H4 (cell line): Measurements from ENCODE around the gene RCE1. TPM values are rescaled to one million over a fixed set of nuclear protein-coding genes. Genes with fewer than 3 reads are reported as not detected.

Source experiments
- DNase-seq: peaks from one replicate; pipeline ENCODE4 v3.0.0-alpha.2; 2015; ENCODE audit warnings: low spot score
- total RNA-seq: library from RNA; depleted of rRNA; stranded (reverse); fragments of >200 nt; shearing (Covaris generic); gene quantifications from 2 replicates; pipeline ENCODE4 v1.2.3, GENCODE V29; 2014

Gene RCE1
- total RNA-seq, 1 experiment from 2014 or later: 27.5 TPM

DNA sequence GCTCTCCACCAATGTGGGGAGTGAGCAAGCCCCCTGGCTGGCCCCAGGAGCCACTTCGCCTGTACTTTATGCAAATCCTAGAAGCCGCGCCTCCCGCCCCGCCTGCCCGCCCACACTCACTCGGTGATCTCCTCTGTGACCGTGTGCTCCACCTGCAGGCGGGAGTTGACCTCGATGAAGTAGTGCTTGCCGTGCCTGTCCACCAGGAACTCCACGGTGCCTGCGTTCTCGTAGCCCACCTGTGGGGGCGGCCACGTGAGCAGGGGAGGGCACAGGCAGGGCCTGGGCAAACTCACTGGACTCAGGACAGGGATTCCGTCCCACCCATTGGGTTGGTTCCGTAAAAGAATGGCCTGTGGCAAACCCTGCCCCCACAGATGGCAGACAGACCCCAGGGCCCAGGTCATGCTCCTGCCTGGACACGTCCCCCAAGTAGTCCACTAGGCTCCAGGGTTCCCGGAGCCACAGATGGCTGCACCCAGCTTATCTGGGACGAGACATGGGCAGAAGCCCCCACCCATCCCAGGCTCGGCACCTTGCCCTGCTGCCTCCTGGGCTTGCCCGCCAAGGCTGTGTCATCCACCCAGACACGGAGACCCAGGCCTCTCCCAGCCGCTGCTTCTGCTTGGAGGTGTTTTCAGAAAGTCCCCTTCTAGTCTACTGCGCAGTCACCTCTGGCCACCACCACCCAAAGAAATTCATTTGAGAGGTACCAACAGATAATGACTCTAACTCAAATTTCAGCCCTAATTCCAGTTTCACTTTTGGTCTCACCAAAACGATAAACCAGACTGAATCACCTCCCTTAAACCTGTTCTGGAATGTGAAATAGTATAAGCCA lies 25.7 kb downstream of the RCE1 start:
- DNase-seq: peak; percentile 50

DNA sequence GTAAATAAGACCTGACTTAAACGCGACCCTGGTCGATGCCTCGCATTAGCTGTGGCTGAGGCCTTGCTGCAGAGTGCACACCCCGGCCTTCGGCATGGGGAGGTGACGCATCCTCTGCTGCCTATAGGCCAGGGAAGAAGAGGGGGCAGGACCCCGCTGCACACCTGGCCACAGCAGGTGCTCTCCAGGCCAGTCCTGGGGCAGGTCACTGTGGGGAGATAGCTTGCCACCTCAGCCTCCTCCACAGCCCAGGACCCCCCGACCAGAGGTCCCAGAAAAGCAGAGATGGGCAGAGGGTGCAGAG lies 26.3 kb downstream of the RCE1 start:
- no peak for DNase-seq

DNA sequence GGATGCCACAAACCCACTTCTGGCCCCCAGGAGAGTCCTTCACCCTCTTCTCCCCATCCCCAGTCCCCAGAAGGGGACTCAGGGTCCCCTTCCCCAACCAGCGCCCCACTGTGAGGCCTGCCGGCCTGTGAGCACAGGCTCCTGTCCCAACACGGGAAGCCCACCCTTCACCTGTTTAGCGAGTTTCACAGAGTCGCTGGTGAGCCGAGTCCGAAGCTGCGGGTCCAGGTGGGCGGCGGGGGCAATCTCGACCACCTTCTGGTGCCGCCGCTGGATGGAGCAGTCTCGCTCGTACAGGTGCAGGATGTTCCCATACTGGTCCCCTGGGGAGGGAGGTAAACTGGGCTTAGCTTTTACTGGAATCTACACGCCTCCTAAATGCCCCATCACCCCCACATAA lies 26.9 kb downstream of the RCE1 start:
- no peak for DNase-seq

DNA sequence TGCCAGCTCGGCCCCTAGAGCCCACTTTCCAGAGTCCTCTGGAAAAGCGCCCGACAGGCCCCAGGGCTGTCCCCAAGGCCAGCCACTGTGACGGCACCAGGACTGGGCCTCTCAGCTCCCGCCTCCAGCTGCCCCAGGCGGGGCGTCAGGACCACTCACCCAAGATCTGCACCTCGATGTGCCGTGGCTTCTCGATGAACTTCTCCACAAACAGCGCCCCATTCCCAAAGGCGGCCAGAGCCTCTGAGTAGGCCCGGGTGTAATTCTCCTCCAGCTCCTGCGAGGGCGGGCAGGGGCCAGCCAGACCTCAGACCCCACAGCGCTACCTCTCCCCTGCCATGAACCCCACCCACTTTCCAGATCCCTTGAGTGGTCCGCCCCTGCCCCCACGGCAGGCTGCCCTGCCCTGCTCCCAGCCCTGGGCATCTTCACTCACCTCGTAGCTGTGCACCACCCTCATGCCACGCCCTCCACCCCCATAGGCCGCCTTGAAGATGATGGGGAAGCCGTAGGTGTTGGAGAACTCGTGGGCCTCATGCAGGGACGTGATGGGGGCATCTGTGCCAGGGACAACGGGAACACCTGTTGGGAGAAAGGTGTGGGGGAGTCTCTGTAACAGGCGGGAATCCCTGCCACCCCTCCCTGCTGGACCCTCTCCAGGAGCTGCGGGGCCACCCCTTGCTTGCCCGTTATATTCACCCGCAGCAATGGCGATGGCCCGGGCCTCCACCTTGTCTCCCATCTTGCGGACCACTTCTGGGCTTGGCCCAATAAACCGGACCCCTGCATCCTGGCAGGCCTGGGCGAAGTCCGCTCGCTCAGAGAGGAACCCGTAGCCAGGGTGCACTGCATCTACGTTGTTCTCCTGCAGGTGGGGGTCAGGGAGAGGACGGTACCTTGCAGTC lies 27.6 kb downstream of the RCE1 start:
- DNase-seq: no peak

DNA sequence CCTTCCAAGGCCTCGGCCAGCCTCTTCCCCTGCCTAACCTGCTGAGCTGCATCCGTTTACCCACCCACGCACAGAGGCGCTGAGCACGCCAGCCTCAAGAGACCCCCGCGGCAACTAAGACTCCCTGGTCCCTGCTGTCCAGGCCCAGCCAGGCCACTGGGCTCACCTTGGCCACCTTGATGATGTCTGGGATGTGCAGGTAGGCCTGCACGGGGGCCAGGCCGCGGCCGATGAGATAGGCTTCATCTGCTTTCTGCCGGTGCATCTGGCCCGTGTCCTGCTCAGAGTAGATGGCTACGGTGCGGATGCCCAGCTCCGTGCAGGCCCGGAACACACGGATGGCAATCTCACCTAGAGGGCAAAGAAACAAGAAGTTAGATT lies 28.3 kb downstream of the RCE1 start:
- no peak for DNase-seq

DNA sequence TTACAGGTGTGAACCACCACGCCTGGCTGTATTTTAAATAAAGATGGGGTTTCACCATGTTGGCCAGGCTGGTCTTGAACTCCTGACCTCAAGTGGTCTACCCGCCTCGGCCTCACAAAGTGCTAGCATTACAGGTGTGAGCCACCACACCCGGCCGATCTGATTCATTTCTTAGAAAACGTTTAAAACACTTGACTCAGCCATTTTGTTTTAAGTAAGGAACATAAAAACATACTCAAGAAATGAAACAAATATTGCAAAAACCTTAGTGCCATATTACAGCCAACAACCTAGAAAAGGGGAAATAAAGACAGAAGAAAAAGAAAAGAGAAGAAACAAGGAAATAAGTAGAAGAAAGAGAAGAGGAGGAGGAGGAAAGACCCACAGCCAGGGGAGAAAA lies 31.0 kb downstream of the RCE1 start:
- DNase-seq: no peak

DNA sequence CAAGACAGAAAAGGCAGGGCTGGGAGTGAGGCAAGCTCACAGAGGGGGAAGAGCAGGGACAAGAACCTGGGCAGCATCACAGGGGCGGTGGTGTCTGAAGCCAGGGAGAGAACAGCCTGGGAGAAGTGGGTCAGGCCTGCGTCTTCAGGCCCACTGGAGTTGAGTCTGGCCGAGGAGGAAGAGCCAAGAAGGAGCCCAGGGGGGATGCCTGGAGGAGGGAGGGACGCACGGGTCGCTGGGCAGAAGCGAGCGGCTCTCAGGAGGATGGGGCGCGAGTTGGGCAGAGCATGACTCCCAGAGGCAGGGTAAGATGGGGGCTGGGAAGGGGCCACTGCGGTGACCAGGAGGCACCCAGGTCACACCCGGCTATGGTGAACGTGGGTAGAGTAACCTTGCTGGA lies 32.1 kb downstream of the RCE1 start:
- DNase-seq: no peak

DNA sequence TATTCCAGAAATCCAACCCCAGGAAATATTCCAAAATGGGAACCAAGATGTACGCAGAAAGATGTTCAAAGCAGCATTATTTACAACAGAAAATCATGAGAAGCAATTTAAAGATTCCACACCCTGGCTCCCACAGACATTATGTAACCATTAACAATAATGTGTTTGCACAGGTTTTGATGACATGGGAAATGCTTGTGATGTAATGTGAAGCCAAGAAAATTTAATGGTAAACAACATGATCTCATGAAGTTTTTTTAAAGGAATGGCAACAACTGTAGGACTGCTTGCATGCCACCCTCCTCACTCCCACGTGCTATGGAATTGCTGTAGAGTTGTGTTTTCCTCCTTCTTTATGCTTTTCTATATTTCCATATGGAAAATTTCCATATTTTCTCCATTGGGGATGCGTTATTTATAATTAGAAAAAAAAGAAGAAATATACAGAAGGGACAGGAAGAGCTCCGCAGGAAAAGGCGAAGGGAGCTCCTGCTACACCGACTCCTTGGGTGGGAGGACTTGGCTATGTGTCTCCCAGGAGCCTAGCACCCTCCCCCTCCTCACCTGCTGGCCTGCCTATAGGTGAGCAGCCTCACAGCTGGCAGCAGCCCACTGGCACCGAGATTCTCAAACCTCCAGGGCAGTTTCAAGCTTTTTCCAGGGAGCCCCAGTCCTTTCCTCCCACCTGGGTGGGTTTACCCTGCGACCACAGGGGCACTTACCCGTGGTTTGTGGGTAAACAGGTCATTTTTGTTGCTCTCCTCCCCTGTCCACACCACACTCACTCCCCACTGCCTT lies 34.5 kb downstream of the RCE1 start:
- peak; percentile 48 for DNase-seq

DNA sequence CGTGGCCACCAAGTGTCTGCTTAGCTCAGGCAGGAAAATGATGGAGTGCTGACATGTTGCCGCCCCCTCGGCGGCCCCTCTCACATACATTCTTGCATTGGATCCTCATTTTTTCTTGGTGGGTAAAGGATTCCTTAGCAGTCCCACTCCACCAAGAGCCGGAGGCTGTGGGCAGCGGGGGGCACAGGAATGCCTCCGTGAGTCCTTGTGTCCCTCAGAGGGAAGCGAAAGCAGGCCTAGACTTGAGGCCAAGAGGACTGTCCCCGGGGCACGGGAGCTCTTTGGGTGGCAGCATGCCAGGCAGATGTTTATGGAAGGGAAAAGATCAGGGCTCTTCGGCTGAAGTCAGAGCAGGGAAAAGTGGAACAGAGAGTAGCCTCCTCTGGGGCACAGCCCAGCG lies 35.2 kb downstream of the RCE1 start:
- DNase-seq: peak; percentile 35

DNA sequence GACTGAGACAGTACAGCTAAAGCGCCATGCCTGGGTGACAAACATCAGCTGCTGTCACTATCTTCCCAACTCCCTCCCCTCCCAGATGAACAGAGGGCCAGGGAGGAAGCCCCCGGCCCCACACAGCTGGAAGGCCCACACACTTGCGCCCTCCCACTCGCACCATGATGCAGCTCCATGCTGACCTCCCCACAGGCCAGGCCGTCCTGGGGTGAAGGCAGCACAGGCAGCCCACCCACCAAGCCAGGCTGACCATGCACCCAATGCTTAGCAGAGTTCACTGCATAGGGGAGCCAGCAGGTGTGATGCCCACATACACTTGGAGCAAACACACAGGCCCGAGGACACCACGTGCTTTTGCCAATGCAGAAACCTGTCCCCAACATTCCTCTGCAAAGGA lies 35.8 kb downstream of the RCE1 start:
- no peak for DNase-seq

DNA sequence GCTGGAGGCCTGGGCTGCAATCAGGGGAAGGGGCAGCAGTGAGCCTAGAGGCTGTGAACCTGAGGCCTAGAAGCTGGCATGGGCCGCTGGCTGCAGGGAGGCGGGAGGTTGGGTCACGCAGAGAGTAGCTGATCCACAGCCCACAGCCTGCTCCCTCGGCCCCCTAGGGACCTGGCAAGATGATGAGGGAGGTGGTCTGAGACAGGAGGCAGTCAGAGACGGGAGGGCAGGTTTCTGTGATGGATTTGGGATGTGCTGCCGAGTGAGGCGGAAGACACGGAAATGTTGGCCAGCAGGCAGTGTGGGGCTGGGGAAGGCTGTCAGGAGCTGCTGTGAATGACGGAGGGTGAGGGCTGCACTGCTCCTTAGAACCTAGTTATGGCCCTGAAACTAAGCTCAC lies 36.3 kb downstream of the RCE1 start:
- no peak for DNase-seq

DNA sequence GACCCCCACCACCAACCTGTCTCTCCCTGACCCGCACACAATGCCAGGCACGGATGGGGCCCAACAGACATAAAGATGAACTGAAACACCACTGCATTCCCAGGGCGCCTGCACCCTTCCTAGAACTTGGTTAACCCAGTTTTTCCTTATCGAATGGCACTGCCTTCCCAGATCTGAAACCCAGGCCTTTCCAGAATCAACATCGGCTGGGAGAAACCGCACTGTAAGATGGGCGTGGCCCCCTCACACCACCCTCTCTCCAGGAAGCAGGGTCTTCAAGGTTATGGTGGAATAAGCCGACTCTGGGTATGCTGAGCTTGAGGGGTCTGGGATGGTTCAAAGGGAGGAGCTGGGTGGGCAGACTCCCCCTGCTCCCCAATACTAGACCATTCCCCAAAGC lies 36.8 kb downstream of the RCE1 start:
- no peak for DNase-seq

DNA sequence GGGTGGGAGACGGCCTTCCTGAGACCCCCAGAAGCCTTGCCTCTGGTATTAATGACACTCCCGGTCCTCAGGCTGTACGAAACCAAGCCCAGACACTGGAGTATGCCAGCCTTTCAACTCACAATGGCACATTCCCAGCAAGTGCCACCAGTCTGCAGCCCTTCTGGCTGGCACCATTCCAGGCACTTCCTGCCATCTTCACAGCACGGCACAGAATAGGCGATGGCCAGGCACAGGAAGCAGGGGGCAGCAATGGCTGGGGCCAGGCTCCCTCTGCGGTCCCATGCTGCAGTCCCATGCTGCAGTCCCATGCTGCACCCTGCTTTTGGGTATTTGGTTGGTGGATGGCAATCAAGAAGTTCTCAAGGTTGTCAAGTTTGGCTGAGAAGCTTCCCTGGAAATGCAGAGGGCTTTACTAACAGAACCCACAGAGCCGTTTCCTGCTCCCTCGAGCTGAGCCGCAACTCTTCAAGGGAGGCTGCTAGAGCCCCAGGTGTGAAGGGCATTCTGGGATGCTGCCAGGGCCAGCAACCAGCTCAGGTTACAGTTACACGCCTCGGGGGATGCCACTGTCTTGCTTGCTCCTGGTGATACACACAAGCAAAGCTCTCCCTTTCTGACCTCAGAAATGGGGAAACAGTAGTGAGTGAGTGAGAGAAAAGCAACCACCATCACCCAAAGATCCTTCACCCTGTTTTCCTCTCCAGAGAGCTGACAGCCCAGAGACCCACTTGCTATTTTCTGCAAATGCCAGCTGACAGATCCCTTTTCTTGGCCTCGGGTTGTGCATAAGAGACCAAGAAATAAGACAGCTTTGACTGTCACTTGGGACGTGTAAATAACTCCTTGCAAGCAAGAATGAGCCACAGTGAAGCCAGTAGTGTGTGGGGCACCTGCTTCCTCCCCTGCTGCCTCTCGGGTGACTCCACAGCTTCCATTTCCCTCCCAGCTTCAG lies 37.5 kb downstream of the RCE1 start:
- peak; percentile 76 for DNase-seq

DNA sequence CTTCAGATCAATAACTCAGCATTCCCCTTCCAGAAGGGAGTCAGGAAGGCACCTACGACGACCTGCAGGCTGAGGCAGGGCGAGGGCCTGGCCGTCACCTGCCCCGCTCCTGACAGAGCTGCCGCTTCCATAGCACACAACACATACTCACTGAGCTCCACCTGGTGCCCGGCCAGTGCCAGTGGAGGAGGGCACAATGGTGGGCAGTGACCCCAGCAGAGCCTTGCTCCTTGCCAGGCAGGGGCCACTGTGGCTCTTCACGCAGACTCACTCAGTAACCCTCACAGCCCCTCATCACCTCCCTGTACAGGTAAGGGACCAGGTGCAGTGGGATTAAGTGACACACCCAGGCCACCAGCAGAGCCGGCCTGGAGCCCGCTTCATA lies 38.2 kb downstream of the RCE1 start:
- no peak for DNase-seq

DNA sequence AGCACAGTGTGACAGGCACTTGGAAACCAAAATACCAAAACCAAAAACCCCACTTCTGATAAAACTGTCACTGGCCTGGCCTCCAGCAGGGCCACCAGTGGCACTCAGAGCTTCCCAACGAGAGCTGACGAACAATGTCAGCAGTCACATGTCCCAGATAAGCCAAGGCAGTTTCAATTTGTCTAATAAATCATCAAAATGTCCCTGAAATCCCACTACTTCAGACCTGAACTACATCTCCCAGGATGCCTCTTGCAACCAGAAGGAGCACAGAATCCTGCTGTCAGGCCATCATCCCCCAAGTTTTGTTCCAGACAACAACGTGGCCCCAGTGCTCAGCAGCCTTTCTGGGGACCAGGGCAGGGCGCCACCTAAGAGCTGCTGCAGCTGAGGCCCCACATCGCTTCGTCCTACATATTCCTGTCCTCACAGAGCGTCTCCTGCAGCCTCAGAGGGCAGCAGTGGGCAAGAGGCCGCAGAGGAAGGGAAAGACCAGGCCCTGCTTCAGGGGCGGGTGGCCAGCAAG lies 38.7 kb downstream of the RCE1 start:
- no peak for DNase-seq

DNA sequence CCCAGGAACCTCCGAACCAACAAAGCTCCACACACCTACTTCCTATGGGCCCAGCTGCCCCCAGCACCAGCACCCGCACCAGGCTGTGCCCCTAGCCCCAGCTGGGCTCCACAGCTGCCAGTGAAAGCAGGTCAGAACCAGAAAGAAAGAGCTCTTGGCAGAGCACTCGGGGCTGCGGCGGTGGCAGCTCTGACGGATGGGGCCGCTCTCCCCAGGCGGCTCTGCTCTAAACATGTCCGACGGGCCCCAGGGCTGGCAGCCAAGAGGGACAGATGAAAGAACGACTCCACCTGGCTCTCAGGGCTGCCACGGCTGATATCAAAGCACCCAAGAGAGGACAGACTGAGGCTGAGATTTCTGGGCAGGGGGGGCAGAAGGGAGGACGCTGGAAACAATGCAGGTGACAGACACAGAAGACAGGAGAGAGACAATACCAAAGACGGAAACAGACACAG lies 39.3 kb downstream of the RCE1 start:
- DNase-seq: no peak

DNA sequence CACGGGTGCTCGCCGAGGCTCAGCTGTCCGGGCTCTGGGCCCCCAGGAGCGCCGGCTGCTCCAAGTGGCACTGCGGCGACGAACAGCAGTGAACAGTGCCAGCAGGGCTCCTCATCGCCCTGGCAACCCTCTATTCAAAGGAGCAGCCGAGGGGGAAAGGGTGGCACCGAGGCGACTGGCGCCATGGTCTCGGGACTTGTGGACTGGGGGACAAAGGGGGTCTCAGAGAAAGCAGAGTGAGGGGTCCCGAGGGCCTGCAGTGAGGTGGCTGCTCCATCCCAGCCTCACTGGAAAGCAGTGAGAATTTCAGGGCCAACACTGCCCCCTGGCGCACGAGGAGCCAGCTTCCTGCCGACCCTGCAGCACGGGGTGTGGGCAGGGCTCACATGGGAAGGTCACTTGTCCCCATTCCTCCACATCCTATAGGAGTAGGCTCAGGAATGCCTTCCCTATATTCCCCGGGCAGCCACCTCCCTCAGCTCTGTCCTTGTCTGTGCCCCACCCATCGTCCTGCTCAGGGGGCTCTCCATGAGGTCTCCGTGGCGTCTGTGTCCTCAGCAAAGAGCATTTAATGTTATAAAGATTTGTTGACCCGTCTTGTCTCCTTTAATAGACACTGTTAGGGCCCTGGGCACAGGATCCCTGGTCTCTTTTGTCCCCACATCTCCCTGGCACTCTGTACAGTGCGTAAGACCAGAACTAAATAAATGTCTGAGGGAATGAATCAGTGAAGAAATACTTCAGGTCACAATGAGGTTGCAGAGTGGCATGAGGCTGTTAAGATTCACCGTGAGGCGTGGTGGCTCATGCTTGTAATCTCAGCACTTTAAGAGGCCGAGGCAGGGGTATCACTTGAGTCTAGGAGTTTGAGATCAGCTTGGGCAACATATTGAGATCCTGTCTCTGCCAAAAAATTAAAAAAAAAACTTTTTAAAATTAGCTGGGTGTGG lies 40.0 kb downstream of the RCE1 start:
- DNase-seq: peak; percentile 70

DNA sequence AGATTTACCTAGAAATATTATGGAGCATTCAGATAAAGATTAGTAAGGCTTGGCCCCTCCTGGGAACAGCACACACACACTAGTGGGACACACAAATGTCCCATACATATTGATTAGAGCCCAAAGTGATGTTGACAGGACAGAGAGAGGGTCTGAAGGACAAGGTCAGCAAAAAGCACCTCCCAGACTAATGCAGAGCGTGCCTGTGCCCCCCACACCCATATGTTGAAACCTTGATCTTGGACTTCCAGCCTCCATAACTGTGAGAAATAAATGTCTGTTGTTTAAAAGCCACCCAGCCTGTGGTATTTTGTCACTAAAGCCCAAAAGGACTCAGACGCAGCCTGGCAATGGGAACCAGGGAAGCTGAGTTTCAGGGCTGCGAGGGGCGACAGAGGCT lies 41.2 kb downstream of the RCE1 start:
- DNase-seq: no peak

DNA sequence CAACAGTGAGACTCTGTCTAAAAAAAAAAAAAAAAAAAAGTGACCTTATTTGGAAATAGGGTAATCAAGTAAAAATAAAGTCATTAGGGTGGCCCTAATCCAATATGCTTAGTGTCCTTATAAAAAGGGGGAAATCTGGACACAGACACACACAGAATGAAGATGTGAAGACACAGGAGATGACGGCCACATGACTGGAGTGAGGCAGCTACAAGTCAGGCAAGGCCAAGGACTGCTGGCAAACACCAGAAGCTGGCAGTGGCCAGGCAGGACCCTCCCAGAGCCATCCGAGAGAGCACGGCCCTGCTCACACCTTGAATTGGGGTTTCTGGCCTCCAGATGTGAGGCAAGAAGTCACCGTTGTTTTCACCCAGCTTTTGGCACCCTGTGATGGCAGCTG lies 42.2 kb downstream of the RCE1 start:
- DNase-seq: no peak

DNA sequence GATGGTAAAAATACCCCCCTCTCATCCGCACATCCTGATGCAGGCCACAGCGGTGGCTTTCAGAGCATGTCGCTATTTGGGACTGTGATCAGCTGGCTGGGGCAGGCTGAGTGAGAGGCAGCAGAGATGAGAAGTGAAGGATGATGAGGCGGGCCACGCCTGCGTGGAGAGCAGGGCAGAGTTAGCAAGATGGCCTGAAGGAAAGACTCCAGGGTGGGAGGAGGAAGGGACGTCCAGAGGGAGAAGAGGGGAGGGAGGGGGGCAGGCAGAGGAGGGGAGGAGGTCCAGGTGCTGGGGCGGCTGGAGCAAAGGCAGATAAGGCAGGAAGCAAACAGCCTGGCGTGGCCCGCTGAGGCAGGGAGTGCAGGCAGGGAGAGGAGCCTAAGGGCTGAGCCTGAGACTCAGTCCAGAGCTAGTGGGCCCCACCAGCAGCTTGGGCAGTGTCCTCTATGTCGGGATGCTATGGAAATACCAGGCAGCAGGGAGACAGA lies 42.8 kb downstream of the RCE1 start:
- DNase-seq: no peak
